ENCODE data around the gene SLC35A2. TPM values are rescaled to one million over a fixed set of nuclear protein-coding genes. Genes with fewer than 3 reads are reported as not detected.

Gene SLC35A2
- total RNA-seq, 1 experiment from 2014 or later, result 35.0 TPM

DNA sequence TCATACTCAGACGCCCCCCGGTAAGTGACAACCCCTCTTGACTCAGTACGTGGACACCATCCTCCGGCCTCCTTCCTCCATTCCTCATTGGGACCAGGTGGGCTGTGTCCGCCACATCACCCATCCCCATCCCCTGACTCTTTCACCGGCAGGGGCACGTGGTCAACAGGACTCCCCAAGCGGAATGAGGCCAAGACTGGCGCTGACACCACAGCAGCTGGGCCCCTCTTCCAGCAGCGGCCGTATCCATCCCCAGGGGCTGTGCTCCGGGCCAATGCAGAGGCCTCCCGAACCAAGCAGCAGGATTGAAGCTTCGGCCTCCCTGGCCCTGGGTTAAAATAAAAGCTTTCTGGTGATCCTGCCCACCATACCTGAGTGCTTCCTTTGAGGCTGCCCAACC lies 8.7 kb downstream of the SLC35A2 start:
- Histone ChIP-seq H3K27me3 (ENCODE audit: insufficient read depth, low read length) (no peaks in the 10 kb centered on the region), H3K36me3 (ENCODE audit: control insufficient read depth in 1 of 2, insufficient read depth in 2 of 2, low read length in 2 of 2) (no peaks in the 10 kb centered on the region; a peak in 2 of 4 replicates), H3K4me1 (ENCODE audit: control insufficient read depth in 1 of 2, insufficient read depth in 2 of 2, low read length in 2 of 2) (peaks cover 3 to 4% of the 10 kb centered on the region in 2 experiments; a peak in 1 of 4 replicates), H3K9me3 (ENCODE audit: control insufficient read depth in 1 of 2, insufficient read depth in 1 of 2, low read depth in 1 of 2, low read length in 2 of 2) (no peaks in the 10 kb centered on the region), H3K27ac (ENCODE audit: low read depth, low read length) (no peak overlapping the region), H2AFZ (ENCODE audit: low read depth, low read length, poor library complexity, severe bottlenecking) (no peak overlapping the region), H4K20me1 (ENCODE audit: insufficient read depth) (no peaks in the 10 kb centered on the region), H3K4me3 (replicated peaks in 1 of 2; ENCODE audit: low read depth in 1 of 2, low read length in 2 of 2) (no peak overlapping the region), H3K79me2 (ENCODE audit: insufficient read depth, low read length) (peaks cover 17% of the 10 kb centered on the region), H3K9me2 (ENCODE audit: insufficient read depth) (no peaks in the 10 kb centered on the region), H3K4me2 (ENCODE audit: low read length) (no peak overlapping the region), H3K9ac (ENCODE audit: low read length) (no peak overlapping the region)
- no TSS peak for BruUV-seq (replicated peaks)
- ChIA-PET CTCF (no interaction called here), RAD21 (ENCODE audit: low non-redundant PET in 1 of 2, low total read pairs in 2 of 2, uncharacterized antibody in 2 of 2, unreplicated experiment in 2 of 2) (no interaction called here), POLR2A (no interaction called here)
- no peak for DNase-seq (ENCODE audit: low read depth, low spot score)
- ATAC-seq, result no peak
- TF ChIP-seq EZH2phosphoT487 (IDR thresholded peaks at IDR 0.05; ENCODE audit: borderline replicate concordance) (no peak), POLR2AphosphoS5 (IDR thresholded peaks at IDR 0.05; ENCODE audit: low read depth, low read length) (no peak), EZH2 (IDR thresholded peaks at IDR 0.05) (no peak), SP1 (IDR thresholded peaks at IDR 0.05; ENCODE audit: low read depth) (no peak), JUND (IDR thresholded peaks at IDR 0.05) (no peak), FOSL1 (IDR thresholded peaks at IDR 0.05; ENCODE audit: low read depth) (no peak), SIN3A (IDR thresholded peaks at IDR 0.05; ENCODE audit: low read depth) (no peak), CBX3 (IDR thresholded peaks at IDR 0.05; ENCODE audit: low read depth) (no peak), YY1 (IDR thresholded peaks at IDR 0.05; ENCODE audit: extremely low read depth, insufficient replicate concordance, low read depth, low read length) (no peak), RAD21 (IDR thresholded peaks at IDR 0.05; ENCODE audit: low read depth) (no peak)
- TF ChIP-seq, protein P1, sequence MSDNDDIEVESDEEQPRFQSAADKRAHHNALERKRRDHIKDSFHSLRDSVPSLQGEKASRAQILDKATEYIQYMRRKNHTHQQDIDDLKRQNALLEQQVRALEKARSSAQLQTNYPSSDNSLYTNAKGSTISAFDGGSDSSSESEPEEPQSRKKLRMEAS (IDR thresholded peaks at IDR 0.05), result no peak
- TF ChIP-seq, protein P2, sequence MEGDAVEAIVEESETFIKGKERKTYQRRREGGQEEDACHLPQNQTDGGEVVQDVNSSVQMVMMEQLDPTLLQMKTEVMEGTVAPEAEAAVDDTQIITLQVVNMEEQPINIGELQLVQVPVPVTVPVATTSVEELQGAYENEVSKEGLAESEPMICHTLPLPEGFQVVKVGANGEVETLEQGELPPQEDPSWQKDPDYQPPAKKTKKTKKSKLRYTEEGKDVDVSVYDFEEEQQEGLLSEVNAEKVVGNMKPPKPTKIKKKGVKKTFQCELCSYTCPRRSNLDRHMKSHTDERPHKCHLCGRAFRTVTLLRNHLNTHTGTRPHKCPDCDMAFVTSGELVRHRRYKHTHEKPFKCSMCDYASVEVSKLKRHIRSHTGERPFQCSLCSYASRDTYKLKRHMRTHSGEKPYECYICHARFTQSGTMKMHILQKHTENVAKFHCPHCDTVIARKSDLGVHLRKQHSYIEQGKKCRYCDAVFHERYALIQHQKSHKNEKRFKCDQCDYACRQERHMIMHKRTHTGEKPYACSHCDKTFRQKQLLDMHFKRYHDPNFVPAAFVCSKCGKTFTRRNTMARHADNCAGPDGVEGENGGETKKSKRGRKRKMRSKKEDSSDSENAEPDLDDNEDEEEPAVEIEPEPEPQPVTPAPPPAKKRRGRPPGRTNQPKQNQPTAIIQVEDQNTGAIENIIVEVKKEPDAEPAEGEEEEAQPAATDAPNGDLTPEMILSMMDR (IDR thresholded peaks at IDR 0.05 in 2 of 3, conservative IDR thresholded peaks at IDR 0.05 in 1 of 3; ENCODE audit: borderline replicate concordance in 1 of 3, insufficient read depth in 1 of 3, low read depth in 2 of 3, low read length in 2 of 3), result no peak
- TF ChIP-seq, protein P3, sequence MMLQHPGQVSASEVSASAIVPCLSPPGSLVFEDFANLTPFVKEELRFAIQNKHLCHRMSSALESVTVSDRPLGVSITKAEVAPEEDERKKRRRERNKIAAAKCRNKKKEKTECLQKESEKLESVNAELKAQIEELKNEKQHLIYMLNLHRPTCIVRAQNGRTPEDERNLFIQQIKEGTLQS (IDR thresholded peaks at IDR 0.05), result no peak
- TF ChIP-seq, protein P4, sequence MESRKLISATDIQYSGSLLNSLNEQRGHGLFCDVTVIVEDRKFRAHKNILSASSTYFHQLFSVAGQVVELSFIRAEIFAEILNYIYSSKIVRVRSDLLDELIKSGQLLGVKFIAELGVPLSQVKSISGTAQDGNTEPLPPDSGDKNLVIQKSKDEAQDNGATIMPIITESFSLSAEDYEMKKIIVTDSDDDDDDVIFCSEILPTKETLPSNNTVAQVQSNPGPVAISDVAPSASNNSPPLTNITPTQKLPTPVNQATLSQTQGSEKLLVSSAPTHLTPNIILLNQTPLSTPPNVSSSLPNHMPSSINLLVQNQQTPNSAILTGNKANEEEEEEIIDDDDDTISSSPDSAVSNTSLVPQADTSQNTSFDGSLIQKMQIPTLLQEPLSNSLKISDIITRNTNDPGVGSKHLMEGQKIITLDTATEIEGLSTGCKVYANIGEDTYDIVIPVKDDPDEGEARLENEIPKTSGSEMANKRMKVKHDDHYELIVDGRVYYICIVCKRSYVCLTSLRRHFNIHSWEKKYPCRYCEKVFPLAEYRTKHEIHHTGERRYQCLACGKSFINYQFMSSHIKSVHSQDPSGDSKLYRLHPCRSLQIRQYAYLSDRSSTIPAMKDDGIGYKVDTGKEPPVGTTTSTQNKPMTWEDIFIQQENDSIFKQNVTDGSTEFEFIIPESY (IDR thresholded peaks at IDR 0.05; ENCODE audit: extremely low read depth, insufficient replicate concordance, low read length), result no peak
- intact Hi-C loops (cut with micrococcal nuclease), result no loop called here
